Measurements from ENCODE around the gene CRTC1.

- TF ChIP-seq CTCF (IDR thresholded peaks at IDR 0.05 in 8 of 11, conservative IDR thresholded peaks at IDR 0.05 in 3 of 11): no peak
- TF ChIP-seq POLR2A (IDR thresholded peaks at IDR 0.05): no peak
Measured at GRCh38 chr19:18792661-18793060, 109.2 kb downstream of the CRTC1 start.
